Measurements from ENCODE around the gene C10orf90.

C10orf90 gene

DNA sequence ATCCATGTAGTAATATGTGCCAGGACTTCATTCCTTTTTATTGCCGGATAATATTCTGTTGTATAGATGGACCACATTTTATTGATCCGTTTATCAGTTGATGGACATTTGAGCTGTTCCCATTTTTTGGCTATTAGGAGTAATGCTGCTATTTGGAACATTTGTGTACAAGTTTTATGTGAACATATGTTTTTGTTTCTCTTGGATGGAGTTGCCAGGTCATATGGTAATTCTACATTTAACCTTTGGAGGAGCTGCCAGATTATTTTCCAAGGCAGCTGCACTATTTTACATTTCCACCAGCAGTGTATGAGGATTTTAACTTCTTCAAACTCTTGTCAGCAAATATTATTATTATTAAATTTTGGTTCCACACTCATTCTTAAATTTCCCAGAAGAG is 59.2 kb downstream of the C10orf90 start:
- TF ChIP-seq SIN3A (IDR thresholded peaks at IDR 0.05; ENCODE audit: borderline replicate concordance, insufficient read depth, low read length) = no peak
- TF ChIP-seq TAF1 (IDR thresholded peaks at IDR 0.05; ENCODE audit: borderline replicate concordance, insufficient read depth, low read length) = no peak
- TF ChIP-seq POLR2AphosphoS5 (IDR thresholded peaks at IDR 0.05; ENCODE audit: low read depth, low read length) = no peak
- TF ChIP-seq, protein P1, sequence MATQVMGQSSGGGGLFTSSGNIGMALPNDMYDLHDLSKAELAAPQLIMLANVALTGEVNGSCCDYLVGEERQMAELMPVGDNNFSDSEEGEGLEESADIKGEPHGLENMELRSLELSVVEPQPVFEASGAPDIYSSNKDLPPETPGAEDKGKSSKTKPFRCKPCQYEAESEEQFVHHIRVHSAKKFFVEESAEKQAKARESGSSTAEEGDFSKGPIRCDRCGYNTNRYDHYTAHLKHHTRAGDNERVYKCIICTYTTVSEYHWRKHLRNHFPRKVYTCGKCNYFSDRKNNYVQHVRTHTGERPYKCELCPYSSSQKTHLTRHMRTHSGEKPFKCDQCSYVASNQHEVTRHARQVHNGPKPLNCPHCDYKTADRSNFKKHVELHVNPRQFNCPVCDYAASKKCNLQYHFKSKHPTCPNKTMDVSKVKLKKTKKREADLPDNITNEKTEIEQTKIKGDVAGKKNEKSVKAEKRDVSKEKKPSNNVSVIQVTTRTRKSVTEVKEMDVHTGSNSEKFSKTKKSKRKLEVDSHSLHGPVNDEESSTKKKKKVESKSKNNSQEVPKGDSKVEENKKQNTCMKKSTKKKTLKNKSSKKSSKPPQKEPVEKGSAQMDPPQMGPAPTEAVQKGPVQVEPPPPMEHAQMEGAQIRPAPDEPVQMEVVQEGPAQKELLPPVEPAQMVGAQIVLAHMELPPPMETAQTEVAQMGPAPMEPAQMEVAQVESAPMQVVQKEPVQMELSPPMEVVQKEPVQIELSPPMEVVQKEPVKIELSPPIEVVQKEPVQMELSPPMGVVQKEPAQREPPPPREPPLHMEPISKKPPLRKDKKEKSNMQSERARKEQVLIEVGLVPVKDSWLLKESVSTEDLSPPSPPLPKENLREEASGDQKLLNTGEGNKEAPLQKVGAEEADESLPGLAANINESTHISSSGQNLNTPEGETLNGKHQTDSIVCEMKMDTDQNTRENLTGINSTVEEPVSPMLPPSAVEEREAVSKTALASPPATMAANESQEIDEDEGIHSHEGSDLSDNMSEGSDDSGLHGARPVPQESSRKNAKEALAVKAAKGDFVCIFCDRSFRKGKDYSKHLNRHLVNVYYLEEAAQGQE (IDR thresholded peaks at IDR 0.05; ENCODE audit: insufficient read depth in 1 of 2, low read depth in 2 of 2, low read length in 2 of 2) = no peak
- no peak for TF ChIP-seq FOXP2 (optimal IDR thresholded peaks at IDR 0.05; ENCODE audit: borderline replicate concordance, extremely low read depth, extremely low read length, insufficient read depth)

DNA sequence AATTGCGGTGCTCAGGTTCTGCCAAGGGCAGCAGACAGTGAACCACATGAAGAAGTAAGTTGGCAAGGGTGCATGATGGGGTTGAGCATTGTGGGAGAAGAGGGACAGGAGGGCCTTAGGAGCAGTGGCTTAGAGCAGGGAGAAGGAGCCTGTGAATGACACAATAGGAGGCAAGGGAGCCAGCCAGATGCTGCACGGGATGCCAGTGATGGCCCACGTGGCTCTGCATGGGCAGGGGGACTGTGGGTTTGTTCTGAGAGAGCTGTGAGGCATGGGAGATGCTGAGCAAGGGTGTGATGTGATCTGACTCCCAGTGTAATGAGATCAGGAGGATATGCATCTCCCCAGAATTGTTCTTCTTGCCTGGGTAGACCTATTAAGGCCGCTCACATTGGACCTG is 60.9 kb downstream of the C10orf90 start:
- TF ChIP-seq, protein P1 (IDR thresholded peaks at IDR 0.05; ENCODE audit: insufficient read depth in 1 of 2, low read depth in 2 of 2, low read length in 2 of 2) = no peak
- TF ChIP-seq FOXP2 (optimal IDR thresholded peaks at IDR 0.05; ENCODE audit: borderline replicate concordance, extremely low read depth, extremely low read length, insufficient read depth) (no peak), TAF1 (IDR thresholded peaks at IDR 0.05; ENCODE audit: borderline replicate concordance, insufficient read depth, low read length) (no peak), POLR2AphosphoS5 (IDR thresholded peaks at IDR 0.05; ENCODE audit: low read depth, low read length) (no peak), SIN3A (IDR thresholded peaks at IDR 0.05; ENCODE audit: borderline replicate concordance, insufficient read depth, low read length) (no peak)

DNA sequence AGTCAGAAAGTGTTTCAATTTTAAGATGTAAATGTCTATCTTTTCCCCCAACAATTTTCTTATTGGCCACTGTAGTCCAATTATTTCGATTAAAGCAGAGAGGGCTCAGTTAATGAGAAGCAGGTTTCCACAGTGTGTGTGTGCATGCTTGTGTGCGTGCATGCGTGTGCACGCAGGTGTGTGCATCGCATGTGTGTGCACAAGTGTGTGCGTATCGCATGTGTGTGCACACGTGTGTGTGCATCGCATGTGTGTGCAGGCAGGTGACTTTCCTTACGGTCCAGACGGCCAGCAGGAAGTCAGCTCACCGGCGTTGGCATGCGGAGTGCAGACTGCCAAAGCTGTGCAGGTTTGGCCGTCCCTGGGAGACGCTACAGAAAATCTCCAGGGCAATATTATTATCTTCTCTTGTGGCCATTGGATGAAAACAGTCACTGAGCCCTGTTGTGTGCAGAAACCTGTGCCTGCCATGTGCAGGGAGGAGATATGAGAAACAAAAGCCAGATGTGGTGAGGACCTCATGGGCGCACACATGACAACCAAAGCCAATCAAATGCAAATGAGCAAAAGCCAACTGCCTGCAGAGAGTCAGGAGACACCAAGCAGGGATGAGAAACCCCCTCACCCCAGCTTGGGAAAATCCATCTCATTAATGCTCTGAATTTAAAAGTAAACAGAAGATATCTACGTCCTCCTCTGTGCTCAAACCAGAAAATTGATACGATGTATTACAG is 70.4 kb downstream of the C10orf90 start:
- TF ChIP-seq, protein P1 (IDR thresholded peaks at IDR 0.05; ENCODE audit: insufficient read depth in 1 of 2, low read depth in 2 of 2, low read length in 2 of 2) = no peak
- no peak for TF ChIP-seq FOXP2 (optimal IDR thresholded peaks at IDR 0.05; ENCODE audit: borderline replicate concordance, extremely low read depth, extremely low read length, insufficient read depth)
- no peak for TF ChIP-seq SIN3A (IDR thresholded peaks at IDR 0.05; ENCODE audit: borderline replicate concordance, insufficient read depth, low read length)
- no peak for TF ChIP-seq TAF1 (IDR thresholded peaks at IDR 0.05; ENCODE audit: borderline replicate concordance, insufficient read depth, low read length)
- TF ChIP-seq POLR2AphosphoS5 (IDR thresholded peaks at IDR 0.05; ENCODE audit: low read depth, low read length) = no peak

DNA sequence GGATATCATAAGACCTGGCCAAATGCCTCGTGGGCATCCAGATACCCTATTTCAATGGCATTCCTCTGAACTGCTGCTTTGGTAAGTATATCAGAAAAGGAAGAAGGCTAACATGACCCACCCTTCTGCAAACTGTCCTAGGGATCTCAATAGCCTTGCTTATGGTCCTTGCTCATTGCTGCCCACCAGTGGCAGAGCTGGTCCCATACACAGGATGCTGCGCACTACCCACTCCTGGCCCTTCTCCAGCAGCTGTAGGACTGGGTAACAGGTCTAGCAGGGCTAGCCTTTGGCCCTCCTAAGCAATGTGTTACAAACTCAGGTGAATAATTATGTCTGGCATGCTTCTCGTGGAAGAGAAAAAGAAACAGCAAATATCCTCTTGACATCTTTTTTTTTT is 72.5 kb downstream of the C10orf90 start:
- no peak for TF ChIP-seq FOXP2 (optimal IDR thresholded peaks at IDR 0.05; ENCODE audit: borderline replicate concordance, extremely low read depth, extremely low read length, insufficient read depth)

DNA sequence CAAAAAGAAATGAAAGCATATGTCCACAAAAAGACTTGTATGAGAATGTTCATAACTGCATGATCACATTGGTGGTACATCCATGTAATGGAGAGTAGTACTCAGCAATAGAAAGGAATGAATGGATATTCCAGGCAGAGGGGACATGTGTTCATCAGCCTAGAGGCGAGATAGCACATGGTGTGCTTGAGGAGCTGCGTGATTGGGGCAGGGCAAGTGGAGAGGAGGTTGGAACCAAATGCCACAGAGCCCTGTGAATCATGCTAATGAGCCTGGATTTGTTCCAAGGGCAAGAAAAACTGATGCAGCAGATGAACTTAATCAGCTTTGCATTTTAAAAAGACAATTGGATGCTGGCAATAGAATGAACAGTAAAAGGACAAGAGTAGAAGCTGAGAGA is 73.3 kb downstream of the C10orf90 start:
- no peak for TF ChIP-seq TAF1 (IDR thresholded peaks at IDR 0.05; ENCODE audit: borderline replicate concordance, insufficient read depth, low read length)
- TF ChIP-seq, protein P1 (IDR thresholded peaks at IDR 0.05; ENCODE audit: insufficient read depth in 1 of 2, low read depth in 2 of 2, low read length in 2 of 2) = no peak
- TF ChIP-seq SIN3A (IDR thresholded peaks at IDR 0.05; ENCODE audit: borderline replicate concordance, insufficient read depth, low read length) = no peak
- TF ChIP-seq FOXP2 (optimal IDR thresholded peaks at IDR 0.05; ENCODE audit: borderline replicate concordance, extremely low read depth, extremely low read length, insufficient read depth) = no peak
- TF ChIP-seq POLR2AphosphoS5 (IDR thresholded peaks at IDR 0.05; ENCODE audit: low read depth, low read length) = no peak
